Lower leg skin (tissue), 4 donors: ENCODE measurements around the gene DCDC2C. TPM values are rescaled to one million over a fixed set of nuclear protein-coding genes. Genes with fewer than 3 reads are reported as not detected.

ENCODE experiments used
- DNase-seq, 2 donors: peaks; one replicate each; pipeline ENCODE4 v3.0.0-alpha.2; 2019; ENCODE audit warnings: low spot score in 2 of 2
- H3K4me3 ChIP-seq: fragments of 200-600 bp; sonication (generic); 2 replicates; pipeline ENCODE4 v1.5.1; 2017; ENCODE audit warnings: mild to moderate bottlenecking, low read depth; ENCODE audit not compliant: poor library complexity, severe bottlenecking
- POLR2A ChIP-seq, 2 donors: fragments of 450-650 bp; IDR thresholded peaks; one replicate each; pipeline ENCODE4 v1.6.1; 2016 to 2017; ENCODE audit warnings: antibody characterized with exemption in 2 of 2, mild to moderate bottlenecking in 1 of 2, moderate library complexity in 1 of 2
- WGBS, 2 donors: methylation state at CpG; one replicate each; pipeline ENCODE4 v1.1.5; 2018; 5-methylcytosine and 5-hydroxymethylcytosine counted together
- intact Hi-C: fragments of 100-400 bp; cut with DNase I; formaldehyde crosslinking; loops from one replicate; pipeline ENCODE4 v1.15.0; 2023; ENCODE audit warnings: low total_unique reads
- total RNA-seq, 4 donors: library from RNA; depleted of rRNA; stranded (reverse); fragments of >200 nt; gene quantifications; one replicate each; pipeline ENCODE4 v1.1.0, GENCODE V29; 2016
- TF ChIP-seq, protein P1 (sequence below), 3 donors: fragments of 450-650 bp; IDR thresholded peaks; one replicate each; pipeline ENCODE4 v1.5.1; 2016; ENCODE audit warnings: antibody characterized with exemption in 3 of 3, mild to moderate bottlenecking in 3 of 3, moderate library complexity in 2 of 3

Gene DCDC2C
- total RNA-seq, 4 donors from 2014 or later: 0.16 TPM; not detected in 3

DNA sequence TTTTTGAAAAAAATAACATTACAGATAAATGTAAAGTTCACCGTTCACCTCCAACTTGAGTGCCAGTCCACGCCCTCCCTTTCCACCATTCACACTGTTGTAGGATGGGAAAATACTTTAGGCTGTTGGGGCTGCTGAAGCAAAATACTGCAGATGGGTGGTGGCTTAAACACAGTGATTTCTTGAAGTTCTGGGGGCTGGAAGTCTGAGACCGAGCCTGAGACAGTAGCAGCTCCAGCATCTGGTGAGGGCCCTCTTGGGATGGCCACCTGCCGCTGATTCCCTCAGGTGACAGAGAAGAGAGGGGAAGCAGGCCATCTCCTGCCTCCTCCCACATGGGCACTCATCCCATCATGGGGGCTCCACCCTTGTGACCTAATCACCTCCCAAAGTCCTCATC lies 27.7 kb upstream of the DCDC2C start:
- TF ChIP-seq POLR2A (IDR thresholded peaks at IDR 0.05): no peak
- TF ChIP-seq, protein P1, sequence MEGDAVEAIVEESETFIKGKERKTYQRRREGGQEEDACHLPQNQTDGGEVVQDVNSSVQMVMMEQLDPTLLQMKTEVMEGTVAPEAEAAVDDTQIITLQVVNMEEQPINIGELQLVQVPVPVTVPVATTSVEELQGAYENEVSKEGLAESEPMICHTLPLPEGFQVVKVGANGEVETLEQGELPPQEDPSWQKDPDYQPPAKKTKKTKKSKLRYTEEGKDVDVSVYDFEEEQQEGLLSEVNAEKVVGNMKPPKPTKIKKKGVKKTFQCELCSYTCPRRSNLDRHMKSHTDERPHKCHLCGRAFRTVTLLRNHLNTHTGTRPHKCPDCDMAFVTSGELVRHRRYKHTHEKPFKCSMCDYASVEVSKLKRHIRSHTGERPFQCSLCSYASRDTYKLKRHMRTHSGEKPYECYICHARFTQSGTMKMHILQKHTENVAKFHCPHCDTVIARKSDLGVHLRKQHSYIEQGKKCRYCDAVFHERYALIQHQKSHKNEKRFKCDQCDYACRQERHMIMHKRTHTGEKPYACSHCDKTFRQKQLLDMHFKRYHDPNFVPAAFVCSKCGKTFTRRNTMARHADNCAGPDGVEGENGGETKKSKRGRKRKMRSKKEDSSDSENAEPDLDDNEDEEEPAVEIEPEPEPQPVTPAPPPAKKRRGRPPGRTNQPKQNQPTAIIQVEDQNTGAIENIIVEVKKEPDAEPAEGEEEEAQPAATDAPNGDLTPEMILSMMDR (IDR thresholded peaks at IDR 0.05): no peak
- H3K4me3 ChIP-seq: no peak overlapping the region
- intact Hi-C loops: no loop called here
- 85 to 87% methylated on average over 4 of the region's 4 CpGs for WGBS, 2 donors
- DNase-seq: peak in 1 of 2 donors; percentile 61

DNA sequence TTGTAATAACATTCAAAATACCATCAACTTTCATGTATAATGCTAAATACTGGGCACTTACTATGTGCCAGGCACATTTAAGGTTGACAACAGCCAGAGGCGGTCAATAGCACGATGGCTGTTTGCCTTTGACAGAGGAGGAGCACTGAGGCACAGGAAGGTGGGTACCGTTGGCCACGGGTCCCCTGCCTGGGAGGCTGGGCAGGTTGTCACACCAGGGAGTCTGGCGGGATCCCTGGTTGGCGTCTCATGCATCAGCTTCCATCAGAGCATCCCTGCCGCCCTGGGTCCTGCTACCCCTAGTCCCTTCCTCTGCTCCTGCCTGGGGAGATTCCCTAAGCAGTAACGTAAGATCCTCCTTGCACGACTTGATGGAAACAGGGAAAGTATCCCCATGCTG lies 25.9 kb upstream of the DCDC2C start:
- H3K4me3 ChIP-seq: no peak overlapping the region
- TF ChIP-seq, protein P1 (IDR thresholded peaks at IDR 0.05): no peak
- no peak for TF ChIP-seq POLR2A (IDR thresholded peaks at IDR 0.05)
- 86 to 89% methylated on average over 9 of the region's 9 CpGs for WGBS, 2 donors
- intact Hi-C loops: no loop called here
- DNase-seq: no peak

DNA sequence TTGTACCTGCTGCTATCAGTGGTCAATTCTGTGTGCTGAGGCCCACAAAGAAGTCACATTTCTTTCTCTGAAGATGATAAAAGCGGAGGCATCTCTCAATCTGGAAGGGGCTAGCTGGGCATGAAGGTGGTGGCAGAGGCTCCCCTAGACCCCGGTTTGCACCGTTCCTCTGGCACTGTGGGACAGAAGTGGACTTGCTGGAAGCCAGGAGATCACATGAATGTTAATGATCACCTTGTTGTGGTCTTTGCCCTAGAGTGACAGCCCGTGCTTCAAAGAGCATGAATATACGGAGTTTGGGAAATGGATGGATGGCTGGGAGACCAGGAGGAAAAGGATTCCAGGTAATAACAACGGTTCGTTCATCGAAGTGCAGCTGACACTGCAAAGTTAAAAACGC lies 25.2 kb upstream of the DCDC2C start:
- DNase-seq: no peak
- 72 to 78% methylated on average over 9 of the region's 9 CpGs for WGBS, 2 donors
- TF ChIP-seq, protein P1 (IDR thresholded peaks at IDR 0.05): no peak
- TF ChIP-seq POLR2A (IDR thresholded peaks at IDR 0.05): no peak
- H3K4me3 ChIP-seq: no peak overlapping the region
- intact Hi-C loops: no loop called here

DNA sequence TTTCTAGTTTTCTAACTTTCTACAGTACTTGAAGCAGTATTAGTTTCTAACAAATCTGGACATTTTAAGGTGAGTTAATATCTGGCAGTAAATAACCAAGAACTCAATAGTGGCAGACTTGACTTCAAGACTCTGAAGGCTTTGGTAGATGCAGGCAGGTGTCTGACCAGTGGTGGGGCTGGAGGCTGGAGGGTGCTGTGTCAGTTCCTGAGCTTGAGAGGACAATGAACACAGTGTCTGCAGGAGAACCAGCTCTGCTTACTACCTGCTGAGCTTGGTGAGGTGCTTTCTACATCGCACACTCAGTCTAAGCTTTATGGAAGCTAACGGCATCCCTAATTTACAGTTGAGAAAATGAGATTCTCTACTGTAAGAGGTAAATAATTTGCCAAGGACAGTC lies 24.2 kb upstream of the DCDC2C start:
- intact Hi-C loops: no loop called here
- TF ChIP-seq POLR2A (IDR thresholded peaks at IDR 0.05): no peak
- no peak overlapping the region for H3K4me3 ChIP-seq
- DNase-seq: no peak
- WGBS, 2 donors: 96% methylated on average over 2 of the region's 2 CpGs

DNA sequence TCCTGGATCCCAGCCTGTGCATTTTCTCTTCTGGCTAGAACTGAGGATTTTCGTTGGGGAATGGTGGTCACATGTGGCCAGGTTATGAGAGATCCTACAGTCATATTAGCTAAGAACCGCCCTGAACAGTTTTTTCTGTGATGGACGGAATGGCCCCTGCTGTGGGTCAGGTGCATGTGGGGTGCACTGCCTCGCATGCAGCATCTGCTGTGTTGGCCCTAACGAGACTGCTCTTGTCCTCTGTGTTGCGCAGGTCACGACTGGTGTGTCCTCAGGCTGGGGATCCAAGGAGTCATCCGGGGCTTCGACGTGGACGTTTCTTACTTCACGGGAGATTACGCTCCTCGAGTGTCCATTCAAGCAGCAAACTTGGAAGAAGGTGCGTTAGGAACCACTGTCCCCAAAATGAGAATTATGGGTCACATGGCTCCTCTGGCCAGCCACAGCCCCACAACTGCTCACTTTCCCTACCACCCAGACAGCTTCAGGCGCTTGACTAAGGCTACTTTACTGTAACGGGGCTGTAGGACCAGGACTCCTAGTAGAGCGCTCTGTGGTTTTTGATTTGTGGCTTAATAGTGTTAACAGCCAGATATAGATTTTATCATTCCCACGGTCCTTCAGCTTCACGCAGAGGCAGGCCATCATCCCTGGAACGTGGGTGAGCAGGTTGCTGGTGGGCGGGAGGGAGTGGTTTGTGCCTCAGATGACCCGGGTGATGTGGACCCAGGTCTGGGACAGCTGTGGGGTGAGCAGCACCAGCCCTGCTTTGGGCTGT lies 23.6 kb upstream of the DCDC2C start:
- DNase-seq: no peak
- TF ChIP-seq, protein P1 (IDR thresholded peaks at IDR 0.05): no peak
- TF ChIP-seq POLR2A (IDR thresholded peaks at IDR 0.05): no peak
- 84% methylated on average over 23 of the region's 23 CpGs for WGBS, 2 donors
- intact Hi-C loops: no loop called here
- H3K4me3 ChIP-seq: no peak overlapping the region

DNA sequence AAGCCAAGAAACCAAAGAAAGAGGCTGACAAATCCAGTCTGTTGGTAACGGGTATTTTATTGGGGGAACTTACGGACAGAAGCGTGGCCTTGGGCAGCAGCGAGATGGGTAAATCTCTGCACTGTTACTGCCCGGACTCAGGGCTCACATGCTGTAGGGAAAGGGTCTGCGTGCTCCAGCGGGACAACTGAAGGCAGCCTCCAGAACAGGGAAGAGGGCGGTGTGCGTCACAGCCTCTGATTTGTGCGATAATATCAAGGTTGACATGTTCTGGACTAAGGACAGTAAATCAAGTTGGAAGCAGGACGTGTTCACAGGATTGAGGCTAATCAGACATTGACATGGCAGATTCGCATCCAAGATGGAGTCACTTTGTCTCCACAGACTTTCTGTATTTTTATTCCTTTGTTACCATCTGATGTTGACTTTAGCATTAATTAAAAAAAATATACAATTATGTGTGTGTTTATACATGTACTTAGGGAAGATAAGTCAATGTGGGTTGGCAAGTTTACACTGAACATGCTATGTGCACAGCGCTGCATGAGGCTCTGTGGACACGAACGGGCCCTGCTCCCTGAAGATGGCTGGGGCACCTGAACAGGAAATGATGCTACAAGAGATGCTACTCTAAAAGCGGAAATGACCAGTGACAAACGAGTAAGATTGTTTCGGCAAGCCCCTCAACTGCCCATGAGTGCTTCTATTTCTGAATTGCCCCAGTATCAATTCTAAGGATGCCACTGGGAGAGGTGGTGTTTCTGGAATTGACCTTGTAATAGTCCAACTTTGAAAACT lies 22.6 kb upstream of the DCDC2C start:
- TF ChIP-seq POLR2A (IDR thresholded peaks at IDR 0.05): no peak
- TF ChIP-seq, protein P1 (IDR thresholded peaks at IDR 0.05): no peak
- 90 to 91% methylated on average over 18 of the region's 18 CpGs for WGBS, 2 donors
- intact Hi-C loops: no loop called here
- DNase-seq: no peak
- no peak overlapping the region for H3K4me3 ChIP-seq
